NK-92 treated with Interleukin-12 subunit alpha and Interleukin-12 subunit beta, amount 100 ng/mL, for 24 hours (cell line): Measurements from ENCODE around the gene DOK6.
"Not testable (repeated sequence)": the region's sequence is repeated elsewhere in the genome, so short reads cannot be mapped to it uniquely, and the experiment has no call there.

Experiments
- DNase-seq: peaks from one replicate; lab custom pipeline; 2025; lab: John Stamatoyannopoulos, UW

Gene DOK6

DNA sequence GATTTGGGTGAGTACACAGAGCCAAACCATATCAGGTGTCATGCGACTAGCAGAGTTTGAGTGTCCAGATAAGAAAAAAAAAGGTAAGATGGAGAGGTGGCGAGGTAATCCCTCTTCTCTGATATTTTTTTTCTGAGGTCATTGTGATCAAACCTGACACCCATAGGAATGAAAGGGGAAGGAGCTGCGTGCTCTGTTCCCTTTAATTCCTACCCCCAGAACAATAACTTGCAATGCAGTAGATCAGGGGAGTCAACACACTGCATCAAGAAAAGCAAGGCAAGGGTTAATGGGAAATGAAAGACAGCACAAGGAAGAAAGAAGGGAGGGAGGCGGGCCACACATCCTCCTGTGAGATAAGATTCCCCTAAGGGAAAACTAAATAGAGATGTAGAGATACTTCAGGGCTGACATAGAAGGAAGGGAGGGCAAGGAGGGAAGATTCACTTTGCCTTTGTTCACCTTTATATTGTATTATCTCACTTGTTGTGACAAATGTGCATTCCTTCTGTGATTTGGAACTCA lies 414.2 kb downstream of the DOK6 start:
- DNase-seq, result no peak

DNA sequence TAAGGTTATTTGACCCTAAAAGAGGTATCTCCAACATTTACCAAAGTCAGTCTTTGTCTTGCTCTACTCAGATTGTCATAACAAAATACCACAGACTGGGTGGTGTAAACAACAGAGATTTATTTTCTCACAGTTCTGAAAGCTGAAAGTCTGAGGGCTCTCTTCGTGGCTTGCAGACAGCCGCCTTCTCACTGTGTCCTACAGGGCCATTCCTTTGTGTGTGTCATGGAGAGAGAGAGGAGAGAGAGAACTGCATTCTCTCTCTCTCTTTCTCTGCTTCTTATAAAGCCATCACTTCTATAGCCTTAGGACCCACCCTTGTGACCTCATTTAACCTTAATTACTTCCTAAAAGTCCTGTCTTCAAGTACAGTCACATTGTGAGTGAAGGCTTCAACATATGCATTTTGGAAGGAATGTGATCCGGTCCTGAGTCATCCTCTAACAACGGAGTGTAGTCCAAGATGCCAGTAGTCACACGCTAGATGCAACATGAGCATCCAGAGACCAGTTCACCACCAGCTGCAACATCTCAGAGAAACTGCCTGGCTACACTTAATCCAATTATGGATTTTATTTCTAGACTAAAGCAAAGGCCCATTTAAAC lies 416.8 kb downstream of the DOK6 start:
- no peak for DNase-seq

DNA sequence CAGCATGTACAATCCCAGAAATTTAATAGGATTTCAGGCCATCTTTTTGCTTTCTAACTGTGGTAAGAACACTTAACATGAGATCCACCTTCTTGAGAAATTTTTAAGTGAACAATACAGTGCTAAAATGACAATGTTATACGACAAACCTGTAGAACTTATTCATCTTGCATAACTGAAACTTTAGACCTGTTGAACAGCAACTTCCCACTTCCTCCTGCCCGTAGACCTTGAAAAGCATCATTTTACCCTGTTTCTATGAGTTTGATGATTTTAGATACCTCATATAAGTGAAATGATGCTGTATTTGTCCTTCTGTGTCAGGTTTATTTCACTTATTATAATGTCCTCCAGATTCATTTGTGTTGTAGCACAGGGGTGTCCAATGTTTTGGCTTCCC lies 418.8 kb downstream of the DOK6 start:
- DNase-seq, result no peak

DNA sequence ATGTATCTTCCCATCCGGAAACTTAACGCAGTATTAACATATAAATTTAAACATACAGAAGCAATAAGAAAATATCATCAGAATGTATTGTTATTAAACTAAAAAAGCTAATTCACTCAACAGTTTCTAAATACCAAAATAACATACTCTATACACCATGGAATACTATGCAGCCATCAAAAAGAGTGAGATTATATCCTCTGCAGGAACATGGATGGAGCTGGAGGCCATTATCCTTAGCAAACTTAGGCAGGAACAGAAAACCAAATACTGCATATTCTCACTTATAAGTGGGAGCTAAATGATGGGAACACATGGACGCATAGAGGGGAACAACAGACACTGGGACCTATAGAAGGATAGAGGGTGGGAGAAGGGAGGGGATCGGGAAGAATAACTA lies 419.9 kb downstream of the DOK6 start:
- no peak for DNase-seq

DNA sequence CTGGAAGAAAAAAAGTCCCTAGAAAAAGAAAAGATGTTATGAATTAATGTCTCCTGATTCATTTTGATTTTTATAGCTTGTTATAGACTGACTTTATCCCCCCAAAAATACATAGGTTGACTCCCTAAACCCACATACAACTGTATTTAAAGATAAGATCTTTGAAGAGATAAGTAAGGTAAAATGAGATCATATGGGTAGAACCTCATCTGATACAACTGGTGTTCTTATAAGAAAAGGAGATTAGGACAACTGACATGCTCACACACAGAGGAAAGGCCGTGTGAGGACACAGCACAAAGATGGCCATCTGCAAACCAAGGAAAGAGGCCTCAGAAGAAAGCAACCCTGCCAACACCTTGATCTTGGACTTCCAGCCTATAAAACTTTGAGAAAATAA lies 429.5 kb downstream of the DOK6 start:
- no peak for DNase-seq

DNA sequence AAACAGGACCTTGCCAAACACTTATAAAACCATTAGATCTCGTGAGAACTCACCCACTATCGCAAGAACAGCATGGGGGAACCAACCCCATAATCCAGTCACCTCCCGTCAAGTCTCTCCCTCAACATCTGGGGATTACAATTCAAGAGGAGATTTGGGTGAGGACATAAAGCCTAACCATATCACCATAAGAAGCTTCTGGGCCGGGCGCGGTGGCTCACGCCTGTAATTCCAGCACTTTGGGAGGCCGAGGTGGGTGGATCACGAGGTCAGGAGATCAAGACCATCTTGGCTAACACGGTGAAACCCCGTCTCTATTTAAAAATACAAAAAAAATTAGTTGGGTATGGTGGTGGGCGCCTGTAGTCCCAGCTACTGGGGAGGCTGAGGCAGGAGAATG lies 434.3 kb downstream of the DOK6 start:
- not testable (repeated sequence) for DNase-seq

DNA sequence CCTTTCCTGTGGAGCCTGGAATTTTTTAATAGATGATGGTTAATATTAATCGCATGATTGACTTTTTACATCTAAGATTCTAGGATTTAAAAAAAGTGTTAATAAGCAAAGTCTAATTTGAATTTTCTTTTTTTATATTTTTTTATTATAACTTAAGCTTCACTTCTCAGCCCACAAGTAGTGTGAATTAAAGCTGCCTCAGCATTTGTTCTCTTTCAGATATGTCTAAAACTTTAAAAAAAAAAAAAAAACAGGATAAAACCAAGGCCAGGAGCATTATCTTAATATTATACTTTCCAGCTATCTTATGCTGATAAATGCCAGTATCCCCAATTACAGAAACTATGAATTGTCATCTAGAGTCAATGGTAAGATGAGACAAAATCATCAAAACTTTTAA lies 437.3 kb downstream of the DOK6 start:
- DNase-seq, result no peak

DNA sequence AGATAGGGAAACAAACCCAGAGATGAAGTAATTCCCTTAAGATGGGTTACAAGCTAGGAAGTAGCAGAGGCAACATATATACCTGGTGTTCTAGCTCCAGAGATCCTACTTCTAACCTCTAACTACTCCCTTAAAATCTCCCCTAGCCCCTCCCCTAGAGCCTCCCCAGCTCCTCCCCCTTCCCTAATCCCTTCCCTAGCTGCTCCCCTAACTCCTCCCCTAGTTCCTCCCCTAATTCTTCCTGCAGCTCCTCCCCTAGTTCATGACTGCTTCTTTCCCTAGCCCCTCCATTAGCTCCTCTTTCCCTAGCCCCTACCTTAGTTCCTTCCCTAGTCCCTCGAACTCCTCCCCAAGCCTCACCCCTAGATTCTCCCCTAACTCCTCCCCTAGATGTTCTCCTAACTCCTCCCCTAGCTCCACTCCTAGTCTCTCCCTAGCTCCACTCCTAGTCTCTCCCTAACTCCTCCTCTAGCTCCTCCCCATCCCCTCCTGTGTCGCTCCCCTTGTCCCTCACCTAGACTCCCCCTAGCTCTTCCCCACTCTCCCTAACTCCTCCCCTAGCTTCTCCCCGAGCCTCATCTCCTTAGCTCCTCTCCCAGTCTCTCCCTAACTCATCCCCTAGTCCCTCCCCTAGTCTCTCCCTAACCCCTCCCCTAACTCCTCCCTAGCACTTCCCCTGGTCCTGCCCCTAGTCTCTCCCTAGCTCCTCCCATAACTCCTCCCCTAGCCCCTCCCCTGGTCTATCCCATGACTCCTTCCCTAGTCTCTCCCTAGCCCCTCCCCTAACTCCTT lies 438.1 kb downstream of the DOK6 start:
- no peak for DNase-seq

DNA sequence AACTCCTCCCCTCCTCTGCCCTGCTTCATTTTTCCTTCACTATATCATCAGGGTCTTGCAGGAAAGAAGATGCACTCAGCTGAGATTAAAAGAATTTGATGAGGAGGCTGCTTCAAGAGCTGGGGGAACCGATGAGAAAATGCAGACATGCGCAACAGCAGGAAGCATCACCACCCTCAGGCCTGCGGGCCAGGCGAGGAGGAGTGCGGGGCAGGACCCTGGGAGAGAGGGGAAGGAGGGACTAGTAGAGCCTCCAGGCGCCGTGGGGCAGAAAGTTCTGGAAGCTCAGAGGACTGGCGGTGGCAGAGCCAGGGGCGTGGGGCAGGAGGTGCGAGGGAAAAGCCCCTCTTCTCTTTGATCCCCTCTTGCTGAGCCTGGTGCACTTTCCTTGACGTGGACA lies 438.8 kb downstream of the DOK6 start:
- DNase-seq, result no peak

DNA sequence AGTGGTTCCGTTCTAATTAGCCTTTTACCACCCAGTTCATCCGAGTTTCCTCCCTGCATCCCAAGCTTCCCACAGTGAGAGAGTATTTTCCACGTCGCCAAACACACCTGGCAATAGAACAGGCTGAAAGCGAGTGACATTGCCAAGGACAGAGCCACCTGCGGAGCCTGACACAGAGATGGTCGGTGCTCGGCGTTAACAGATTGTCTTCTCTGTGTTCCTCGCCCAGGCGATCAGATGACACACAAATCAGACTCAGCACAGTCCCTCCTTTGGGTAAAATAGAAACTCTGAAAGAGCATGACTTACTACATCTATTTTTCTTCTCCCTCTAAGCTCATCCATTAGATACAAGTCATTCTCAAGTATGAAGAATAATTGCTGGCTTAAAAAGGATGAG lies 439.3 kb downstream of the DOK6 start:
- DNase-seq, result no peak

DNA sequence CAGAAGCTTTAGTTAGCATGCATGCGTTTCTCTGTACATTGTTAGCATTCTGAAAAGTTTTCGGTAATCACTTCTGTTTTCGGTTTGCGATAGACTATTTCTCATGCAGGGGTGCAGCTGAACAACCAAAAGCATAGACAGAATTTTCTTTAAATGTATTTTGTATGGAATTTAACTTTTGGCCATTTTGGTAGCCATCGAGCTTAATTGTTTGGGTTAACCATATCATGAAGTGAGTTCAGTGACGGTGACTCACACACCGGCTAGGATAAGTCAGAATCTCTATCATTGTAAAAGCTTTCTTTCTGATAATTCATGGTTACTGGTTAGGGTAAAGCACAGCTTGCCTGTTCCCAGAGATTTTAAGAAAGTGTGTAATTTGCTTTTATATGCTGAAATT lies 439.8 kb downstream of the DOK6 start:
- no peak for DNase-seq

DNA sequence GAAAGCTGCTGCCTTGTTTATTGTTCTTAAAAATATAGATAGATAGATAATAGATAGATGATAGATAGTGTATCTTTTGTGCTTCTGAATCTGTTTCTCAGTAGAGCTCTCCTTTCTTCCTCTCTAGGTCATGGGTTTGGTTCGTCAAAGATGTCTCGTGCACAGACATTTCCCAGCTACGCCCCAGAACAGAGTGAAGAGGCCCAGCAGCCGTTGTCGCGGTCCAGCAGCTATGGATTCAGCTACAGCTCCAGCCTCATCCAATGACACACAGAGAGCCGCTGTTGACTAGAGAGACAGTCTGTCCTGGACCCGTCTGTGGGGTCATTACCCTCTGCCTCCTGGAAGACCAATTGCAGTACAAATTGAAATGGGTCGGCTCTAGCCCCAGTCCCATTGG lies 440.4 kb downstream of the DOK6 start:
- no peak for DNase-seq

DNA sequence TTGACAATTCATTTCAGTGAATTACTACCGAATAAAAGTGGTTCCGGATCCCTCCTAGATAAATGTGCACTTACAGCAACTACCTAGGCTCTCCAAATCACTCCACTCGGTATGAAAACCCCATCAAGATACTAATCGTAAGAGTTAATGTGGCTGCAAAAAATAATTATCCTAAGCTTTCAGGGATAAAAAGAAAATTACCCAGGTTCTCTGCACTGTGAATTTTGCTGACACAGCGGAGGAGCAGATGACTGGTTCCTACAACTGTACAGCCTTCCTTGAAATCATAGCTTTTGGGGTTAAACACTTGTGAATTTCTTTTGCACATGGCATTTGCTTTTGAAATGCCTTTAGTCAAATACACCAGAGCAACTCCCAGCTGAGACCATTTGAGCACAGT lies 442.3 kb downstream of the DOK6 start:
- no peak for DNase-seq

DNA sequence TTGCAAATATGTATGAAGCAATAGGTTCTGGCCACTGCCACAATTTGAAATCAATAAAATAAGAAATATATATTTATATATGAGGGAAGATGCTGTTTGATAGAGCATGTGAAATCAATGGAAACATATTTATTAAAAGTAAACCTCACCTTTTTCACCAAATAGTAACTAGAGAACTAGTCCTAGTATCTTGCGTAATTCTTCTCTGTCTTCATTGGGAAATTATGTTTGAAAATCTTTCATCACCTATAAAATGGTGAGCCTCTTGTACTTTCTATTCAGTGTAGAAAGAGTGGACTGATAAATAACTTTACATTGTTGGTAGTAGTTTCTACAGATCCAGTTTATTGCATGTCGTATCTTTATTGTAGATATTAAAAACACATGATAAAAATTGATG lies 444.0 kb downstream of the DOK6 start:
- DNase-seq, result no peak

DNA sequence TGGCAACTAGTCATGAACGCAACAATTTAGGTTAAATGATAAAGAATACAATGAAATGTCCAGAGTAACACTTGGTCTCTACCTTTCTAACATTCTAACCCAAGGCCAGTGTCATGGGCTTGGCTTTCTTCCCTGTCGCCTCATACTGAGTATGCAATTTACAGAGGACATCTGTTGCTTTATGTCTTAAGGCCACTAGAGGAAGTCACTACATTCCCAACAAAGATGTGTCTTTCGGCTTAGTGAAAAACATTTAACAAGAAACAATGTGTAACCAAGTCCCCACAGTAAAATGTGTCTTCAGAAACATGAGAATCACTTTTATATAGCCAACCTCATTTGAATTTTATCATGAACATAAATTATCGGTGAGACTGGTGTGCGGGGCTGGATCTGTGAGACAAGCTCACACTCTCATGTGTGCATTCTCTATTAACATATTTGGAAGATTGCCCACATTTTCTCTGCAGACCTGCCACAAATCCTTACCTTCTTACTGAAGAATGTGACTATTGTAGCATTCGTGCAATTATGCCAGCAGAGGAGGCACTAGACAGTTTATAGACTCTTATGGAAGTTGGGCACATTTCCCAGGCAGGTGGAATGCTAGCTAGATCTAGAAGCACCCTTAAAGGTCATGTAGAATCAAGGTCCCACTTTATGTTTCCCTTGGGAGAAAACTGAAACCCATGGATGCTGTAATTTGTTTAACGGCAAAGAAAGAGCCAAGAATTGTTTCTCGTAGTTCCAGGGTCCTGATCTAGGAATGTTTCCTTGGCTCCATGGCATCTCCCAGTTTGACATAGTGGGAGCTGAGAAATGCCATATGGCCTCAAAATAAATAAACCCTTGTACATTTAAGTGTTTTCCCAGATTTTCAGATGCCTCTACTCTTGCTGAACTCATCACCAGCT lies 445.2 kb downstream of the DOK6 start:
- DNase-seq, result no peak

DNA sequence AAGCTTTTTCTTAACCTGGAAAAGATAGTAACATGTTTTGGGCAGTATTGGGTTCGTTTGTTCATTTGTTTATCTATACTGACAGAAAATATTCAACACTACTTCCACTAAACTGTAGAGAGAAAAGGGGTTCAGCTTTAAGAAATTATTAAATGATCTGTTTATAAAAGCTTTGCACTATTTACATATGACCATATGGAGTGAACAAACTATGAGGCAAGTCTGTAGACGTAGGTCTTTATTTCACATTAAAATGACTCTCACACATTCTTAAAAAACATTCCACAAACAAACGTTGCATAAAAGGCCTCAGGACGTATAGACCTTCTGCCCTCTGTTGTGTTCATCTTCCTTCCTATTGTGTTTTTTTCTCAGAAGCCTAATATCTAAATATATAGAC lies 452.4 kb downstream of the DOK6 start:
- no peak for DNase-seq

DNA sequence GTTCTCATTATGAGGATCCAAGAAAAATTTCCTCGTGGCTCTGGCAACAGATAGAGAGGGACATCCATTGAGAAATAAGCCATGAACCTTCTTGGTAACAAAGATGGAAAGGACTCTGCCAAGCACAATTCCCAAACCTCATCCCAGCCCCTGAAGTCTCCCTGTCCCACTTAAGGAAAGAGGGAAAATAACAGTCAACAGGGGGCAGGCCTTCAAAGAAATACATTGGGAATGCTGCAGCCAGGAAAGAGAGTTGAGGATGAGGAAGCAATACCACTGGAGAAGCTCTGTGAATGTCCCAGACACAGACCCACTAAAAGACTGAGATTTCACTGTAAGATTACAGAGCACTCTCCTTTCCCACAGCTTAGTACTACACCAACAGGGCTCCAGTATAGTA lies 453.8 kb downstream of the DOK6 start:
- DNase-seq, result no peak

DNA sequence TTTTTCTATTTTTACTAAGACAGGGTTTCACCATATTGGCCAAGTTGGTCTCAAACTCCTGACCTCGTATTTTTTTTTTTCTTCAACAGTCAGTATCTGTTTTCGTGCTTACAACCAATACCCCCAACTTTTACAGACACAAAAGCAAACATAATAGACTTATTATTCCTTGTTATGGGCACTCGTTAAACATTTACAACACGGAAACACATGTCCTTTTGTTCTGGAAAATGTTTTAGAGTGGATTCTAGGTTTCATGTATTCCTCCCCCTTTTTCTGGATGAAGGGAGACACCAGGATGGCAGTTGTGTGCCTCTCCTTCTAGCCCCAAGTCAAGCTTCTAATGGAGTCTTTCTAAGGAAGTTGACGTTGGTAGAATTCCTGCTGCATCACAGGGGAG lies 458.2 kb downstream of the DOK6 start:
- DNase-seq, result no peak

DNA sequence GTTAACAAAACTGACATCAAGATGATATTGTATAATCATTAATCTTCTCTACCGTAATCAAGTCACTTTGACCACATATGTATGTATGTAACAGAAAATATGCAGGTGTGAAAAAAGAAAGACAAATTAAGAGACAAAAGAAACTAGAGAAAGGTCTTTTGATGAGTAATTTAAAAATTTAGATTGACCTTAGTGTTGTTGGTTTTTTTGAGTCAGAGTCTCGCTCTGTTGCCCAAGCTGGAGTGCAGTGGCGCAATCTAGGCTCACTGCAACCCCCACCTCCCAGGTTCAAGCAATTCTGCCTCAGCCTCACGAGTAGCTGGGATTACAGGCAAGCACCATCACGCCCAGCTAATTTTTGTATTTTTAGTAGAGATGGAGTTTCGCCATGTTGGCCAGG lies 464.1 kb downstream of the DOK6 start:
- peak; percentile 1 for DNase-seq

DNA sequence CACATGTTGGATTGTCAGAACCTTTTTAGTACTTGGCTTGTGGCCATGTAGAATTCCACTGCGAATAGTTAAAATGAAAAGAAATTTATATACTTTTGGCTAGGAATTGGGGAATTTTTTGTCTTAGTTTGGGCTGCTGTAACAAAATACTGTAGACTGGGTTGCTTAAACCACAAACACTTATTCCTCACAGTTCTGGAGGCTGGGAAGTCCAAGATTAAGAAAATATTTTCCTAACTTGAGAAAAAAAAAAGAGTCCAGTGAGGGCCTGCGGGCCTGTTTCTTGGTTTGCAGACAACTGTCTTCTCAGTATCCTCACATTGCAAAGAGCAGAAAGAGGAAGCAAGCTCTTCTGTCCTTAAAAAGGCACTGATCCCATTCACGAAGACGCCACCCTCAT lies 465.1 kb downstream of the DOK6 start:
- DNase-seq, result no peak

DNA sequence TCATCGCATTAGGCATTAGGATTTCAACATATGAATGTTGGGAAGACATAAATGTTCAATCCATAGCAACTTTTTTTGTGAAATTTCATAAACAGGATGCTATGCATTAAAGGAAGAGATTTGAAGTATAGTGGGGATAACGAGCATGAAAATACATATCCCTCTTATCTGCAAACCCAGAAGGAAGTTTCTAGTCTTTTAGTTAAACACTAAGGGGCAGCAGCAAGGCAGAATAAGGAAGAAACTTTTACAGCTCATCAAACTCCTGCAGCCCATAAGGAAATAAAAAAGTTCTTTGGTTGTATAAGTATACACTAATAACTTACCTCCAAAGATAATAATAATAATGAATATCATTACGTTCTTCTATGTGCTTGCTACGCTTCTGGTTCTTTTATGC lies 465.5 kb downstream of the DOK6 start:
- DNase-seq, result no peak

DNA sequence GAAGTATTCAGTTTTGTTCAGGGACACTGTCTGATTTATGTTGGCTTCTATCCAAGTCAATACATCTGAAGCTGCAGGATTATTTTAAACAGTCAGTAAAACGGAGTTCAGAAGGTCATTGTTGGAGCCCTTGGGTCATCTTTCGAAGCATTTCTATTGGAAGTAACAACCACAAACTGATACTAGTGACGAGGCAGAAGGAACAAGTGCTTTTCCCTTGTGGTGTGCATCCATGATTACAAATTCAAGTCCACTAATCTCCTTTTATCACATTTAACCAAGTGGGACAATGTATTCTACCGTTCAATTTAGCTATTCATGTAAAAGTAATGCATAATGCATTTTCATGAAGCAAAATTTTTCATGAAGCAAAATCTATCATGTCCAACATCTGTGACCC lies 470.0 kb downstream of the DOK6 start:
- no peak for DNase-seq

DNA sequence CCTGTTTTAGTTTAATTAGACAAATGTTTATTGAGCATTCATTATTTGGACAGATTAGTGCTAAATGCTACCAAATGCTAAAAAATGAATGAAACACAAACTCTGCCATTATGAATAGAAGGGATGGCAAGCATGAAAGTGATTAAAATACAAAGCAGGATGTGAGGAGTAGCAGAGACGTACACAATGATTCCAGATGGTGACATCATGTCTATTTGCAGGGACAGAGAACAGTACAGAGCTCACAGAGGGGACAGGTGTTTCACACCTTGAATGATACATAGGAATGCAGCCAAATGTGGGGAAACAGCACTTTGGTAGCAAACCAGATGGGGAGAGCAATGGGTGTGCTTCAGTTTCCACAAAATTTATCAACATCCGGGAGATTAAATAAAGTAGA lies 470.7 kb downstream of the DOK6 start:
- no peak for DNase-seq
